HCT116 (cell line): Measurements from ENCODE around the gene PLD1. TPM values are rescaled to one million over a fixed set of nuclear protein-coding genes. Genes with fewer than 3 reads are reported as not detected.

Source experiments
- ATAC-seq: fragments of 200-7000 bp; cut with Tn5 transposase; 2 replicates; pipeline ENCODE4 v1.9.1; 2020; ENCODE audit warnings: mild to moderate bottlenecking, moderate library complexity
- BruUV-seq: library from RNA; stranded (reverse); fragments of 400-500 nt; replicated peaks from 2 replicates; lab custom pipeline; 2021; lab: Mats Ljungman, UMichigan
- CTCF ChIA-PET: fragments of 300-600 bp; sonication (Branson Sonifier 250); formaldehyde crosslinking; loops from one replicate; lab custom pipeline; 2021; ENCODE audit warnings: antibody characterized with exemption; lab: Charles Lee
- POLR2A ChIA-PET: fragments of 300-600, 350-600 bp; sonication (Branson Sonifier 250); formaldehyde crosslinking; loops from one replicate; lab custom pipeline; 2021; ENCODE audit warnings: antibody characterized with exemption; lab: Charles Lee
- RAD21 ChIA-PET, 2 experiments: fragments of 300-600 bp; sonication (Branson Sonifier 250); formaldehyde crosslinking; loops; one replicate each; lab custom pipeline; 2023; ENCODE audit warnings: low total read pairs in 2 of 2; ENCODE audit not compliant: uncharacterized antibody in 2 of 2, unreplicated experiment in 2 of 2, low non-redundant PET in 1 of 2; lab: Charles Lee
- DNase-seq: peaks from one replicate; pipeline ENCODE4 v3.0.0-alpha.2; 2010; ENCODE audit warnings: low read depth, low spot score
- H2AFZ ChIP-seq: fragments of 200-600 bp; shearing (Covaris generic), sonication (generic); 2 replicates; pipeline ENCODE4 v1.6.1; 2017; ENCODE audit warnings: low read depth, mixed run types, mixed read lengths, antibody characterized with exemption, low read length; ENCODE audit not compliant: poor library complexity, severe bottlenecking
- H3K27ac ChIP-seq: 2 replicates; pipeline ENCODE4 v1.5.1; 2012; ENCODE audit warnings: low read depth, low read length
- H3K27me3 ChIP-seq: fragments of 200-600 bp; sonication (generic); 2 replicates; pipeline ENCODE4 v1.6.1; 2016; ENCODE audit warnings: mixed run types, low read length, mixed read lengths; ENCODE audit not compliant: insufficient read depth
- H3K36me3 ChIP-seq, 2 experiments: fragments of 200-500 bp in 1 of 2; fragments of 200-600 bp in 1 of 2; sonication (Bioruptor generic) in 1 of 2; sonication (generic) in 1 of 2; 2 replicates each; pipeline versions ENCODE4 v1.5.1 to v1.6.1; 2014 to 2016; ENCODE audit warnings: low read length in 2 of 2, inconsistent platforms in 1 of 2, mixed read lengths in 1 of 2, mixed run types in 1 of 2; ENCODE audit not compliant: insufficient read depth in 2 of 2, control insufficient read depth in 1 of 2
- H3K4me1 ChIP-seq, 2 experiments: fragments of 200-600 bp in 1 of 2; sonication (generic) in 1 of 2; 2 replicates each; pipeline versions ENCODE4 v1.5.1 to v1.6.1; 2012 to 2017; ENCODE audit warnings: low read length in 2 of 2, inconsistent platforms in 1 of 2, mild to moderate bottlenecking in 1 of 2, mixed read lengths in 1 of 2, mixed run types in 1 of 2, moderate library complexity in 1 of 2; ENCODE audit not compliant: insufficient read depth in 2 of 2, control insufficient read depth in 1 of 2
- H3K4me2 ChIP-seq: fragments of 200-600 bp; sonication (generic); 2 replicates; pipeline ENCODE4 v1.6.1; 2017; ENCODE audit warnings: mixed run types, low read length, mixed read lengths
- H3K4me3 ChIP-seq, 2 experiments: fragments of 200-600 bp in 1 of 2; sonication (generic) in 1 of 2; replicated peaks in 1 of 2; 2 replicates each; pipeline ENCODE4 v1.5.1; 2011 to 2016; ENCODE audit warnings: low read length in 2 of 2, control low read depth in 1 of 2, low read depth in 1 of 2, mild to moderate bottlenecking in 1 of 2, mixed read lengths in 1 of 2, mixed run types in 1 of 2
- H3K79me2 ChIP-seq: fragments of 200-600 bp; sonication (generic); 2 replicates; pipeline ENCODE4 v1.6.1; 2017; ENCODE audit warnings: mild to moderate bottlenecking, mixed run types, low read length, moderate library complexity, mixed read lengths; ENCODE audit not compliant: insufficient read depth
- H3K9ac ChIP-seq: fragments of 200-600 bp; sonication (generic); 2 replicates; pipeline ENCODE4 v1.6.1; 2016; ENCODE audit warnings: low read length, mixed read lengths
- H3K9me2 ChIP-seq: fragments of 200-600 bp; sonication (generic), shearing (Covaris generic); 2 replicates; pipeline ENCODE4 v1.6.1; 2017; ENCODE audit warnings: mixed run types, mild to moderate bottlenecking, moderate library complexity; ENCODE audit not compliant: insufficient read depth
- H3K9me3 ChIP-seq, 2 experiments: fragments of 200-500 bp in 1 of 2; fragments of 200-600 bp in 1 of 2; sonication (Bioruptor generic) in 1 of 2; sonication (generic) in 1 of 2; 2 replicates each; pipeline ENCODE4 v1.6.1; 2014 to 2017; ENCODE audit warnings: low read length in 2 of 2, mixed read lengths in 2 of 2, inconsistent platforms in 1 of 2, low read depth in 1 of 2, mild to moderate bottlenecking in 1 of 2, mixed run types in 1 of 2, moderate library complexity in 1 of 2; ENCODE audit not compliant: control insufficient read depth in 1 of 2, insufficient read depth in 1 of 2
- H4K20me1 ChIP-seq: fragments of 200-600 bp; sonication (generic), shearing (Covaris generic); 2 replicates; pipeline ENCODE4 v1.6.1; 2017; ENCODE audit warnings: mixed run types, mild to moderate bottlenecking, moderate library complexity; ENCODE audit not compliant: insufficient read depth
- ELF1 ChIP-seq: IDR thresholded peaks from 2 replicates; pipeline ENCODE4 v1.6.1; 2012; ENCODE audit warnings: low read depth, borderline replicate concordance
- EZH2 ChIP-seq: fragments of 200-600 bp; sonication (generic); IDR thresholded peaks from 2 replicates; pipeline ENCODE4 v1.6.1; 2017; ENCODE audit warnings: antibody characterized with exemption, mixed run types
- FOSL1 ChIP-seq: IDR thresholded peaks from 2 replicates; pipeline ENCODE4 v1.6.1; 2012; ENCODE audit warnings: low read depth
- POLR2A ChIP-seq: IDR thresholded peaks from 2 replicates; pipeline ENCODE4 v1.7.0; 2011; ENCODE audit warnings: borderline replicate concordance; ENCODE audit not compliant: insufficient read depth, insufficient read length; ENCODE audit errors: extremely low read depth
- POLR2AphosphoS5 ChIP-seq: IDR thresholded peaks from 2 replicates; pipeline ENCODE4 v1.6.1; 2011; ENCODE audit warnings: mild to moderate bottlenecking, low read depth, low read length, moderate library complexity
- RAD21 ChIP-seq: IDR thresholded peaks from 2 replicates; pipeline ENCODE4 v1.6.1; 2012; ENCODE audit warnings: low read depth, mild to moderate bottlenecking
- SIN3A ChIP-seq: IDR thresholded peaks from 2 replicates; pipeline ENCODE4 v1.6.1; 2012; ENCODE audit warnings: low read depth
- SRF ChIP-seq: IDR thresholded peaks from 2 replicates; pipeline ENCODE4 v1.6.1; 2012; ENCODE audit warnings: low read depth
- ZNF274 ChIP-seq: fragments of 200-500 bp; sonication (Bioruptor generic); IDR thresholded peaks from 2 replicates; pipeline ENCODE4 v1.6.1; 2014; ENCODE audit warnings: mild to moderate bottlenecking, low read depth, low read length, inconsistent platforms
- intact Hi-C: fragments of 100-400 bp; cut with micrococcal nuclease; formaldehyde crosslinking; loops from 2 replicates; pipeline ENCODE4 v1.10.0; 2022
- total RNA-seq: library from RNA; stranded (reverse); gene quantifications from one replicate; pipeline ENCODE4 v1.2.1, GENCODE V29; 2021; ENCODE audit not compliant: unreplicated experiment
- TF ChIP-seq, protein P1 (sequence below): IDR thresholded peaks from 2 replicates; pipeline ENCODE4 v1.6.1; 2012
- TF ChIP-seq, protein P2 (sequence below), 3 experiments: fragments of 200-600 bp in 1 of 3; sonication (generic) in 1 of 3; IDR thresholded peaks in 2 of 3; conservative IDR thresholded peaks in 1 of 3; 2 replicates each; pipeline ENCODE4 v1.5.1; 2012 to 2017; ENCODE audit warnings: low read depth in 2 of 3, low read length in 2 of 3, antibody characterized with exemption in 1 of 3, borderline replicate concordance in 1 of 3, control low read depth in 1 of 3, mild to moderate bottlenecking in 1 of 3, mixed read lengths in 1 of 3, mixed run types in 1 of 3, moderate library complexity in 1 of 3; ENCODE audit not compliant: insufficient read depth in 1 of 3
- TF ChIP-seq, protein P3 (sequence below): IDR thresholded peaks from 2 replicates; pipeline ENCODE4 v1.6.1; 2012
- TF ChIP-seq, protein P4 (sequence below): IDR thresholded peaks from 2 replicates; pipeline ENCODE4 v1.6.1; 2012; ENCODE audit warnings: low read depth

The PLD1 gene
- total RNA-seq, 1 experiment from 2014 or later: 8.4 TPM

- ChIA-PET POLR2A (no interaction called here), CTCF (interaction anchor here (0.6 to 1.3 kb wide), 4 partner anchors 13 to 158 kb away, joined by 3 to 10 read pairs (median 4); no protein-coding TSS in a partner anchor), RAD21 (interaction anchor here in 1 of 2 experiments (0.9 kb wide), 1 partner anchor 158 kb away, joined by 5 read pairs; no protein-coding TSS in a partner anchor)
- no peaks in the 10 kb centered on the region for H3K4me1 ChIP-seq
- no peak overlapping the region for H3K4me3 ChIP-seq
- BruUV-seq: no TSS peak
- DNase-seq (no peak), ATAC-seq (peak; percentile 54; the same call in 1 of the 2 replicates)
- H3K9ac ChIP-seq: no peak overlapping the region
- no peak overlapping the region for H3K27ac ChIP-seq
- H3K9me3 ChIP-seq: no peaks in the 10 kb centered on the region
- no peaks in the 10 kb centered on the region for H3K9me2 ChIP-seq
- no peaks in the 10 kb centered on the region for H4K20me1 ChIP-seq
- intact Hi-C loops: no loop called here
- no peak overlapping the region for H2AFZ ChIP-seq
- TF ChIP-seq, protein P1, sequence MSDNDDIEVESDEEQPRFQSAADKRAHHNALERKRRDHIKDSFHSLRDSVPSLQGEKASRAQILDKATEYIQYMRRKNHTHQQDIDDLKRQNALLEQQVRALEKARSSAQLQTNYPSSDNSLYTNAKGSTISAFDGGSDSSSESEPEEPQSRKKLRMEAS: no peak
- TF ChIP-seq POLR2A (no peak), SRF (no peak), EZH2 (no peak), RAD21 (peak; percentile 39), ELF1 (no peak), SIN3A (no peak), FOSL1 (no peak), POLR2AphosphoS5 (no peak), ZNF274 (no peak)
- TF ChIP-seq, protein P2, sequence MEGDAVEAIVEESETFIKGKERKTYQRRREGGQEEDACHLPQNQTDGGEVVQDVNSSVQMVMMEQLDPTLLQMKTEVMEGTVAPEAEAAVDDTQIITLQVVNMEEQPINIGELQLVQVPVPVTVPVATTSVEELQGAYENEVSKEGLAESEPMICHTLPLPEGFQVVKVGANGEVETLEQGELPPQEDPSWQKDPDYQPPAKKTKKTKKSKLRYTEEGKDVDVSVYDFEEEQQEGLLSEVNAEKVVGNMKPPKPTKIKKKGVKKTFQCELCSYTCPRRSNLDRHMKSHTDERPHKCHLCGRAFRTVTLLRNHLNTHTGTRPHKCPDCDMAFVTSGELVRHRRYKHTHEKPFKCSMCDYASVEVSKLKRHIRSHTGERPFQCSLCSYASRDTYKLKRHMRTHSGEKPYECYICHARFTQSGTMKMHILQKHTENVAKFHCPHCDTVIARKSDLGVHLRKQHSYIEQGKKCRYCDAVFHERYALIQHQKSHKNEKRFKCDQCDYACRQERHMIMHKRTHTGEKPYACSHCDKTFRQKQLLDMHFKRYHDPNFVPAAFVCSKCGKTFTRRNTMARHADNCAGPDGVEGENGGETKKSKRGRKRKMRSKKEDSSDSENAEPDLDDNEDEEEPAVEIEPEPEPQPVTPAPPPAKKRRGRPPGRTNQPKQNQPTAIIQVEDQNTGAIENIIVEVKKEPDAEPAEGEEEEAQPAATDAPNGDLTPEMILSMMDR (IDR thresholded peaks at IDR 0.05 in 2 of 3, conservative IDR thresholded peaks at IDR 0.05 in 1 of 3; ENCODE audit: borderline replicate concordance in 1 of 3, insufficient read depth in 1 of 3, low read depth in 2 of 3, low read length in 2 of 3): peak; percentile 8 to 49 (median 48); a peak in 4 of 6 replicates
- TF ChIP-seq, protein P3, sequence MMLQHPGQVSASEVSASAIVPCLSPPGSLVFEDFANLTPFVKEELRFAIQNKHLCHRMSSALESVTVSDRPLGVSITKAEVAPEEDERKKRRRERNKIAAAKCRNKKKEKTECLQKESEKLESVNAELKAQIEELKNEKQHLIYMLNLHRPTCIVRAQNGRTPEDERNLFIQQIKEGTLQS: no peak
- TF ChIP-seq, protein P4, sequence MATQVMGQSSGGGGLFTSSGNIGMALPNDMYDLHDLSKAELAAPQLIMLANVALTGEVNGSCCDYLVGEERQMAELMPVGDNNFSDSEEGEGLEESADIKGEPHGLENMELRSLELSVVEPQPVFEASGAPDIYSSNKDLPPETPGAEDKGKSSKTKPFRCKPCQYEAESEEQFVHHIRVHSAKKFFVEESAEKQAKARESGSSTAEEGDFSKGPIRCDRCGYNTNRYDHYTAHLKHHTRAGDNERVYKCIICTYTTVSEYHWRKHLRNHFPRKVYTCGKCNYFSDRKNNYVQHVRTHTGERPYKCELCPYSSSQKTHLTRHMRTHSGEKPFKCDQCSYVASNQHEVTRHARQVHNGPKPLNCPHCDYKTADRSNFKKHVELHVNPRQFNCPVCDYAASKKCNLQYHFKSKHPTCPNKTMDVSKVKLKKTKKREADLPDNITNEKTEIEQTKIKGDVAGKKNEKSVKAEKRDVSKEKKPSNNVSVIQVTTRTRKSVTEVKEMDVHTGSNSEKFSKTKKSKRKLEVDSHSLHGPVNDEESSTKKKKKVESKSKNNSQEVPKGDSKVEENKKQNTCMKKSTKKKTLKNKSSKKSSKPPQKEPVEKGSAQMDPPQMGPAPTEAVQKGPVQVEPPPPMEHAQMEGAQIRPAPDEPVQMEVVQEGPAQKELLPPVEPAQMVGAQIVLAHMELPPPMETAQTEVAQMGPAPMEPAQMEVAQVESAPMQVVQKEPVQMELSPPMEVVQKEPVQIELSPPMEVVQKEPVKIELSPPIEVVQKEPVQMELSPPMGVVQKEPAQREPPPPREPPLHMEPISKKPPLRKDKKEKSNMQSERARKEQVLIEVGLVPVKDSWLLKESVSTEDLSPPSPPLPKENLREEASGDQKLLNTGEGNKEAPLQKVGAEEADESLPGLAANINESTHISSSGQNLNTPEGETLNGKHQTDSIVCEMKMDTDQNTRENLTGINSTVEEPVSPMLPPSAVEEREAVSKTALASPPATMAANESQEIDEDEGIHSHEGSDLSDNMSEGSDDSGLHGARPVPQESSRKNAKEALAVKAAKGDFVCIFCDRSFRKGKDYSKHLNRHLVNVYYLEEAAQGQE: no peak
- H3K79me2 ChIP-seq: no peaks in the 10 kb centered on the region
- H3K36me3 ChIP-seq: no peaks in the 10 kb centered on the region
- no peak overlapping the region for H3K4me2 ChIP-seq
- no peaks in the 10 kb centered on the region for H3K27me3 ChIP-seq
Measured at GRCh38 chr3:171614318-171614921, 195.9 kb downstream of the PLD1 start.
